Endothelial cell of umbilical vein (primary cell): ENCODE measurements around the gene DPH1.

ENCODE experiments used
- GATA2 ChIP-seq: IDR thresholded peaks from 2 replicates; pipeline ENCODE4 v1.7.0; 2011; ENCODE audit warnings: low read depth, mild to moderate bottlenecking, moderate library complexity, mixed read lengths, low read length; ENCODE audit not compliant: insufficient read length, insufficient read depth
- MAX ChIP-seq: IDR thresholded peaks from 2 replicates; pipeline ENCODE4 v1.6.1; 2011; ENCODE audit not compliant: insufficient read depth, insufficient read length
- MYC ChIP-seq: IDR thresholded peaks from one replicate; pipeline ENCODE4 v1.6.1; 2011; ENCODE audit warnings: mild to moderate bottlenecking, low read depth, low read length
- POLR2A ChIP-seq: IDR thresholded peaks from 2 replicates; pipeline ENCODE4 v1.6.1; 2012; ENCODE audit warnings: low read depth, mild to moderate bottlenecking, control low read depth, low read length
- TF ChIP-seq, protein P1 (sequence below), 2 donors: IDR thresholded peaks; 1 replicate in 1 of 2; 2 replicates in 1 of 2; pipeline ENCODE4 v1.5.1; 2011; ENCODE audit warnings: low read length in 2 of 2, mild to moderate bottlenecking in 2 of 2, moderate library complexity in 2 of 2, control low read depth in 1 of 2, inconsistent platforms in 1 of 2, low read depth in 1 of 2; ENCODE audit not compliant: insufficient read depth in 1 of 2; ENCODE audit errors: extremely low read depth in 1 of 2

DNA sequence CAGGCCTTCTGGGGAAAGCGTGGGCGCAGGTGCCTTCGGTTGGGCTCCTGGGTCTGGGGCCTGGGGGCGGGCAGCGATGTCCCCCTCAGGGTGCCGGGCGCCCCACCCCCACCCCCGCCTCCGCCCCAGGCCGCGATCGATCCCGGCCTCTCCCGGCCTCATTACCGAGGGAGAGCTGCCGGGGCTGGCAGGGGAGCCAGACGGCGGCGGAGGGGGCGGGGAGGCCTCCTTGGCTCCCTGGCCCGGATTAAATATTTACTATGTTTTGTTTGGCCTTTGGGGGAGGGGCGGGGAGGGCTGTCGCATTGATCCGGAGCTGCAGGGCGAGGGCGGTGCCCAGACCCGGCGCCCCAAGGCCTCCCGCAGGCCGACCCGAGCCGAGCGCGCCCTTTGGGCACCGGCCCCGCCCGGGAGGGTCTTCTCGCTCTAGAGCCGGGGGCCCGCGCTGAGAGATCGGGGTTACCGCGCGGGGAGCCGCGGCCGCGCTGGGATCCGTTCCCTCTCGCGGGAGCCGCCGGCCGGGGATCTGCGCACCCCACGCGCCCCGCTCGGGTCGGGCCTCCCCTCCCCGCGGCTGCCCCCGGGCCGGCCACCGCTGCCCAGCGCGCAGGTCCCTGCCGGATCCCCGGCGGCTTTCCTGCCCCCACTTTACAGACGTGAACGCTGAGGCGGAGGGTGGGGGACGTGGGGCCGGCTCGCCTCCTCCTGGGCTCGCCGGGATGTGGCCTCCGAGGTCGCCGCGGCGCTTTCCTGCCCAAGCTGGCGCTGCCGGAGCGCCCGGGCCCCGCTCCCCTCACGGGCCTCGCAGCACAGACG, 31.8 kb upstream of the DPH1 start:
- TF ChIP-seq, protein P1, sequence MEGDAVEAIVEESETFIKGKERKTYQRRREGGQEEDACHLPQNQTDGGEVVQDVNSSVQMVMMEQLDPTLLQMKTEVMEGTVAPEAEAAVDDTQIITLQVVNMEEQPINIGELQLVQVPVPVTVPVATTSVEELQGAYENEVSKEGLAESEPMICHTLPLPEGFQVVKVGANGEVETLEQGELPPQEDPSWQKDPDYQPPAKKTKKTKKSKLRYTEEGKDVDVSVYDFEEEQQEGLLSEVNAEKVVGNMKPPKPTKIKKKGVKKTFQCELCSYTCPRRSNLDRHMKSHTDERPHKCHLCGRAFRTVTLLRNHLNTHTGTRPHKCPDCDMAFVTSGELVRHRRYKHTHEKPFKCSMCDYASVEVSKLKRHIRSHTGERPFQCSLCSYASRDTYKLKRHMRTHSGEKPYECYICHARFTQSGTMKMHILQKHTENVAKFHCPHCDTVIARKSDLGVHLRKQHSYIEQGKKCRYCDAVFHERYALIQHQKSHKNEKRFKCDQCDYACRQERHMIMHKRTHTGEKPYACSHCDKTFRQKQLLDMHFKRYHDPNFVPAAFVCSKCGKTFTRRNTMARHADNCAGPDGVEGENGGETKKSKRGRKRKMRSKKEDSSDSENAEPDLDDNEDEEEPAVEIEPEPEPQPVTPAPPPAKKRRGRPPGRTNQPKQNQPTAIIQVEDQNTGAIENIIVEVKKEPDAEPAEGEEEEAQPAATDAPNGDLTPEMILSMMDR (IDR thresholded peaks at IDR 0.05; ENCODE audit: extremely low read depth in 1 of 2, insufficient read depth in 1 of 2, low read depth in 1 of 2, low read length in 2 of 2), result no peak
- TF ChIP-seq GATA2 (no peak), POLR2A (no peak), MAX (no peak), MYC (no peak)
